Lung (tissue), 12 donors: Measurements from ENCODE around the gene NOP9. TPM values are rescaled to one million over a fixed set of nuclear protein-coding genes. Genes with fewer than 3 reads are reported as not detected.

Source experiments
- ATAC-seq: fragments of 200-7000 bp; cut with Tn5 transposase; one replicate; pipeline ENCODE4 v1.9.1; 2020; ENCODE audit warnings: moderate number of reproducible peaks; ENCODE audit not compliant: insufficient read depth, low FRiP score
- DNase-seq, 3 donors: peaks; one replicate each; pipeline ENCODE4 v3.0.0-alpha.2; 2013 to 2017
- H3K27ac ChIP-seq, 2 donors: one replicate each; pipeline ENCODE4 v1.5.1; 2013; ENCODE audit warnings: mild to moderate bottlenecking in 2 of 2, moderate library complexity in 2 of 2, control low read depth in 1 of 2, inconsistent platforms in 1 of 2, low read depth in 1 of 2, low read length in 1 of 2
- H3K27me3 ChIP-seq, 3 donors: one replicate each; pipeline ENCODE4 v1.5.1; 2013; ENCODE audit warnings: low read length in 2 of 3; ENCODE audit not compliant: control insufficient read depth in 3 of 3, insufficient read depth in 3 of 3
- H3K36me3 ChIP-seq, 4 donors: one replicate each; pipeline ENCODE4 v1.5.1; 2013; ENCODE audit warnings: low read length in 4 of 4, mild to moderate bottlenecking in 1 of 4, moderate library complexity in 1 of 4; ENCODE audit not compliant: control insufficient read depth in 4 of 4, insufficient read depth in 4 of 4
- H3K4me1 ChIP-seq, 5 donors: one replicate each; pipeline ENCODE4 v1.5.1; 2013; ENCODE audit warnings: low read length in 5 of 5, mild to moderate bottlenecking in 2 of 5, moderate library complexity in 1 of 5; ENCODE audit not compliant: control insufficient read depth in 5 of 5, insufficient read depth in 5 of 5
- H3K4me3 ChIP-seq: one replicate; pipeline ENCODE4 v1.5.1; 2013; ENCODE audit warnings: mild to moderate bottlenecking, control low read depth, moderate library complexity
- H3K9ac ChIP-seq, 2 donors: one replicate each; pipeline ENCODE4 v1.5.1; 2013; ENCODE audit warnings: low read length in 2 of 2, control low read depth in 1 of 2; ENCODE audit not compliant: insufficient read depth in 1 of 2
- H3K9me3 ChIP-seq, 4 donors: one replicate each; pipeline ENCODE4 v1.5.1; 2013; ENCODE audit warnings: low read length in 3 of 4, mild to moderate bottlenecking in 1 of 4, moderate library complexity in 1 of 4; ENCODE audit not compliant: control insufficient read depth in 4 of 4, insufficient read depth in 3 of 4
- CTCF ChIP-seq: IDR thresholded peaks from 2 replicates; pipeline ENCODE4 v1.5.1; 2012; ENCODE audit warnings: mild to moderate bottlenecking; ENCODE audit errors: control extremely low read depth, extremely low read depth
- WGBS, 2 donors: extraction: QIAGEN DNeasy Blood & Tissue Kit; methylation state at CpG; one replicate each; pipeline ENCODE4 v1.1.7; 2013; 5-methylcytosine and 5-hydroxymethylcytosine counted together
- polyA plus RNA-seq, 2 donors: library from polyadenylated mRNA; stranded (reverse); fragments of 200-250 nt; gene quantifications; one replicate each; pipeline ENCODE4 v1.2.1, GENCODE V29; 2013
- total RNA-seq, 2 donors: library from RNA; depleted of rRNA in 1 of 2; stranded (reverse); fragments of >200 nt in 1 of 2; gene quantifications; one replicate each; pipeline ENCODE4 v1.2.1, GENCODE V29; 2014 to 2021
- donor health status: control.
- donor health status: control.
- donor health status: Bipolar disorder and iron deficiency.
- donor health status: healthy.
- donor health status: DM: yes; HTN: yes; CAD: no.

NOP9 gene
- total and polyA plus RNA-seq, 4 donors, result 12.1 to 25.9 (median 13.8) TPM

- 32 to 51% methylated on average over 9 of the region's 9 CpGs for WGBS, 2 donors
- no peak overlapping the region for H3K9ac ChIP-seq
- peaks cover 0 to 4% (median 0%) of the 10 kb centered on the region in 4 donors for H3K36me3 ChIP-seq
- H3K27me3 ChIP-seq, result peaks cover 0 to 25% (median 20%) of the 10 kb centered on the region in 3 donors
- no peak for DNase-seq
- TF ChIP-seq CTCF, result no peak
- no peak overlapping the region for H3K4me3 ChIP-seq
- H3K4me1 ChIP-seq, result peaks cover 0 to 17% (median 6%) of the 10 kb centered on the region in 5 donors
- H3K27ac ChIP-seq, result peak overlapping the region in 1 of 2 donors; percentile 34
- no peak for ATAC-seq
- H3K9me3 ChIP-seq, result no peaks in the 10 kb centered on the region
These were observed 30.1 kb downstream of the NOP9 start for GRCh38 chr14:24329736-24330135.

- peaks cover 0 to 20% (median 9%) of the 10 kb centered on the region in 5 donors for H3K4me1 ChIP-seq
- TF ChIP-seq CTCF, result no peak
- no peak overlapping the region for H3K27ac ChIP-seq
- H3K9ac ChIP-seq, result no peak overlapping the region
- H3K9me3 ChIP-seq, result no peaks in the 10 kb centered on the region
- peaks cover 0 to 4% (median 0%) of the 10 kb centered on the region in 4 donors for H3K36me3 ChIP-seq
- no peak for ATAC-seq
- 88 to 94% methylated on average over 10 of the region's 10 CpGs for WGBS, 2 donors
- no peak for DNase-seq
- no peak overlapping the region for H3K4me3 ChIP-seq
- peaks cover 0 to 38% (median 32%) of the 10 kb centered on the region in 3 donors for H3K27me3 ChIP-seq
These were observed 31.5 kb downstream of the NOP9 start for GRCh38 chr14:24330973-24331674.

DNA sequence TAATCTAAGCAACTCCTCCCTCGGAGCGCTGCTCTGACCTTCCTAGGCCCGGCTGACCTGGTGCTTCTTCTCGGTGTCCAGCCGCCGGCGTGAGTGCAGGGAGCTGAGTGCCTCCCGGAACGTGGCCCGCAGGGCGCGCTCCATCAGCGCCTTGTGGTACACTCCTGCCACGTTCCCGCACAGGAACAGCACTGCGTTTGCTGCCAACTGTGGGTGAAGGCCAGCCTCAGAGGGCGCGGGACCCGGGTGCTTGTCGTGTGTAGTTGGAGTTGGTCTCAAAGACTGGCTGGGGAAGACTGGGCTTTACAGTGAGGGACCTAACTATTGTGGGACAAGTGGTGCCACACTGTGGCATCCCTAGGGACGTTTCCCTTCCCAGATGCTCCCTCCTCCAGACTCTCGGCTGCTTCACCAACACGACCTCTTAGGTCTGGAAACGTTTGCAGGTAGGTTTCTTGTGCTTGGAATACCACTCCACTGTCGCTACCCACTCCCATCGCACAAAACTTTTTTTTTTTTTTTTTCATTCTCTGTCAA is 32.1 kb downstream of the NOP9 start:
- WGBS, 2 donors, result 54 to 57% methylated on average over 26 of the region's 26 CpGs
- H3K4me1 ChIP-seq, result peaks cover 0 to 20% (median 9%) of the 10 kb centered on the region in 5 donors
- no peak overlapping the region for H3K27ac ChIP-seq
- peaks cover 0 to 4% (median 0%) of the 10 kb centered on the region in 4 donors for H3K36me3 ChIP-seq
- peaks cover 0 to 45% (median 36%) of the 10 kb centered on the region in 3 donors for H3K27me3 ChIP-seq
- ATAC-seq, result no peak
- no peak overlapping the region for H3K4me3 ChIP-seq
- DNase-seq, result no peak
- H3K9ac ChIP-seq, result no peak overlapping the region
- no peaks in the 10 kb centered on the region for H3K9me3 ChIP-seq
- no peak for TF ChIP-seq CTCF
